Lower leg skin (tissue), 4 donors: ENCODE data around the gene CCBE1. TPM values are rescaled to one million over a fixed set of nuclear protein-coding genes. Genes with fewer than 3 reads are reported as not detected.
"Not testable (repeated sequence)": the region's sequence is repeated elsewhere in the genome, so short reads cannot be mapped to it uniquely, and the experiment has no call there.

Experiments used
- DNase-seq, 2 donors: peaks; one replicate each; pipeline ENCODE4 v3.0.0-alpha.2; 2019; ENCODE audit warnings: low spot score in 2 of 2
- H3K4me3 ChIP-seq: fragments of 200-600 bp; sonication (generic); 2 replicates; pipeline ENCODE4 v1.5.1; 2017; ENCODE audit warnings: mild to moderate bottlenecking, low read depth; ENCODE audit not compliant: poor library complexity, severe bottlenecking
- POLR2A ChIP-seq, 2 donors: fragments of 450-650 bp; IDR thresholded peaks; one replicate each; pipeline ENCODE4 v1.6.1; 2016 to 2017; ENCODE audit warnings: antibody characterized with exemption in 2 of 2, mild to moderate bottlenecking in 1 of 2, moderate library complexity in 1 of 2
- WGBS, 2 donors: methylation state at CpG; one replicate each; pipeline ENCODE4 v1.1.5; 2018; 5-methylcytosine and 5-hydroxymethylcytosine counted together
- intact Hi-C: fragments of 100-400 bp; cut with DNase I; formaldehyde crosslinking; loops from one replicate; pipeline ENCODE4 v1.15.0; 2023; ENCODE audit warnings: low total_unique reads
- total RNA-seq, 4 donors: library from RNA; depleted of rRNA; stranded (reverse); fragments of >200 nt; gene quantifications; one replicate each; pipeline ENCODE4 v1.1.0, GENCODE V29; 2016
- TF ChIP-seq, protein P1 (sequence below), 3 donors: fragments of 450-650 bp; IDR thresholded peaks; one replicate each; pipeline ENCODE4 v1.5.1; 2016; ENCODE audit warnings: antibody characterized with exemption in 3 of 3, mild to moderate bottlenecking in 3 of 3, moderate library complexity in 2 of 3

Gene CCBE1
- total RNA-seq, 4 donors from 2014 or later = 3.0 to 15.5 (median 3.2) TPM

DNA sequence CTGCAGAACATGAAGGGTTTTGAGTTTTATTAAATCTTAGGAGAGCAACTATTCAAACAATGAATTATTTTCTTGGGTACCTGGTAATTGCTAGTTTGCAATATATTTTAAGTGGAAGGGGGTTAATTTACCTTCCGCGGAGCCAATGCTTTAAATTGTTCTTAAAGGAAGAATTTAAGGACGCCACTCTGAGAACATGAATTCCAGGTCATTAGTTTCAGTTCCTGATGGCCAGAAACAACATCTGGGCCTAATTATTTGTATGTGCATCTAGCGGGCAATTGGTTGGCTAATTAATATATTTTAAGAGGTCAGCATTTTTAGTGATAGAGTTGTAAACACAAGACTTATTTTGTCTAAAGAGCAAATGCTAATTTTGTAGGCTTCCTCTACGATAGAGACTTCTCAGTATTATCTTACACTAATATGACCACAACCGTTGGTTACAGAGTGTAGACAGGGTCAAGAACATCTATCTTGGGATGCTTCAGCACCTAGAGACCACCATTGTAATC, 40.8 kb downstream of the CCBE1 start:
- 71 to 76% methylated on average over 6 of the region's 6 CpGs for WGBS, 2 donors
- no peak for DNase-seq
- TF ChIP-seq, protein P1, sequence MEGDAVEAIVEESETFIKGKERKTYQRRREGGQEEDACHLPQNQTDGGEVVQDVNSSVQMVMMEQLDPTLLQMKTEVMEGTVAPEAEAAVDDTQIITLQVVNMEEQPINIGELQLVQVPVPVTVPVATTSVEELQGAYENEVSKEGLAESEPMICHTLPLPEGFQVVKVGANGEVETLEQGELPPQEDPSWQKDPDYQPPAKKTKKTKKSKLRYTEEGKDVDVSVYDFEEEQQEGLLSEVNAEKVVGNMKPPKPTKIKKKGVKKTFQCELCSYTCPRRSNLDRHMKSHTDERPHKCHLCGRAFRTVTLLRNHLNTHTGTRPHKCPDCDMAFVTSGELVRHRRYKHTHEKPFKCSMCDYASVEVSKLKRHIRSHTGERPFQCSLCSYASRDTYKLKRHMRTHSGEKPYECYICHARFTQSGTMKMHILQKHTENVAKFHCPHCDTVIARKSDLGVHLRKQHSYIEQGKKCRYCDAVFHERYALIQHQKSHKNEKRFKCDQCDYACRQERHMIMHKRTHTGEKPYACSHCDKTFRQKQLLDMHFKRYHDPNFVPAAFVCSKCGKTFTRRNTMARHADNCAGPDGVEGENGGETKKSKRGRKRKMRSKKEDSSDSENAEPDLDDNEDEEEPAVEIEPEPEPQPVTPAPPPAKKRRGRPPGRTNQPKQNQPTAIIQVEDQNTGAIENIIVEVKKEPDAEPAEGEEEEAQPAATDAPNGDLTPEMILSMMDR (IDR thresholded peaks at IDR 0.05) = no peak
- TF ChIP-seq POLR2A (IDR thresholded peaks at IDR 0.05) = no peak
- intact Hi-C loops = no loop called here
- H3K4me3 ChIP-seq = no peak overlapping the region

DNA sequence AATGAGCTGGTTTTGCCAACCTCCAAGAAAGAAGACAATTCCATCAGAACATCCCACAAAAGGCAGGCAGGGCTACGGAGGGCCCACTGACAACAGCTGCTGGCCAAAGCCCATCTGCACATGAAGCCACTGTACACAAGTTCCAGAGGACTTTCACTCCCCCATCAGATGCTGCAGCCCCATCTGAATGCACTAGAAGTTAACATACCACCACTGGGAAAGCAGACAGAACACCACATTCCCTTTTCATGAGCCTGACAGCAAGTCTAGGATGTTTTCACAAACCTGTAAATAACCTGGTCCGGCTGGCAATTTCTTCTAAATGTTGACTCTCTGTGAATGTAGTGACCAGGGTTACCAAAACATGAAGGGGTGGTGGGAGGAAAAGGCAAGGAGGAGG, 41.5 kb downstream of the CCBE1 start:
- intact Hi-C loops = no loop called here
- TF ChIP-seq, protein P1 (IDR thresholded peaks at IDR 0.05) = no peak
- no peak for TF ChIP-seq POLR2A (IDR thresholded peaks at IDR 0.05)
- H3K4me3 ChIP-seq = no peak overlapping the region
- DNase-seq = no peak
- 63 to 93% methylated on average over 2 of the region's 2 CpGs for WGBS, 2 donors

DNA sequence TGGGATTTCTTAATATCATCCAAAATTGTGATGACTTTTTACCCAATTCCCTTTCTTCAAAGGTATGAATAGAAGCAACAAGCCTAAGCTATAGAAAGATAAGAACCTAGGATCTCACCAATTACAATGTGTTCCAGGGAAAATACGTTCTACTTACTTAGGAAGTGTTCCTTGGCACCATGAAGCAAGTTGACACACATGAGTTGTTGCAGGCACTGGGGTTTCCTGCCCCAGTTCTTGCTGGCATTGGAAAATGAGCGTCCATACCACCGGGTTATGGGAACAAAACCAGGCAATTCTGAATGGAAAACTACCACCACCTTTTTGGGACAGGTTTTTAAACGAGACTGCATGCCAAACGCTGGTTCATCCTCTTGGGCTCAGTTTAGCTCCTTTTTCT, 46.2 kb downstream of the CCBE1 start:
- 85 to 87% methylated on average over 5 of the region's 5 CpGs for WGBS, 2 donors
- TF ChIP-seq POLR2A (IDR thresholded peaks at IDR 0.05) = no peak
- TF ChIP-seq, protein P1 (IDR thresholded peaks at IDR 0.05) = no peak
- no peak overlapping the region for H3K4me3 ChIP-seq
- DNase-seq = no peak
- intact Hi-C loops = no loop called here

DNA sequence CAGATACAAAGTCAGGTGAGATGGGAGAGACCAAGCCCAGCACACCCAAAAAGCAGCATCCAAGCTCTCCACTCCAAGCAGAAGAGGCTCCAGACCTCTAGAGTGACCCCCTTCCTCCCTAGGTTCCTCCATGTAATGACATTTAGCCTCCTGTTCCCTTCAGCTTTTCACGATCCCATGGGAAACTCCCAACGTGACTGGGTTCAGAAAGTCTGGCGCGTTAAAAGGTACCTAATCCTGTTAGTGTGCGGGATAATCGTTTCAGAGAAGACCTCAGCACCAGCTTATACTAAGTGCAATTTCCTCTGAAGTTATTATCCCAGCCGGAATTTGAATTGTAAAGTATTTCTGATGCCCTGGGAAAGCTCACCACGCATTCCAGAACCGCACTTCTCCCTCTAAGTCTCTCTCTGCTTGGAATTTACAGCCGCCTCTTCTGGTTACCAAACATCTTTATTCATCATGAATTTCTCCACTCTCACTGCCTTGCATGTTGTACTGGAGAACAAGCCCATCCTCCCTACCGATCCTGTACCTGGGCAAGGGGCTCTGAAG, 46.9 kb downstream of the CCBE1 start:
- 81 to 83% methylated on average over 11 of the region's 11 CpGs for WGBS, 2 donors
- intact Hi-C loops = no loop called here
- no peak for DNase-seq
- no peak overlapping the region for H3K4me3 ChIP-seq
- TF ChIP-seq POLR2A (IDR thresholded peaks at IDR 0.05) = no peak
- TF ChIP-seq, protein P1 (IDR thresholded peaks at IDR 0.05) = no peak

DNA sequence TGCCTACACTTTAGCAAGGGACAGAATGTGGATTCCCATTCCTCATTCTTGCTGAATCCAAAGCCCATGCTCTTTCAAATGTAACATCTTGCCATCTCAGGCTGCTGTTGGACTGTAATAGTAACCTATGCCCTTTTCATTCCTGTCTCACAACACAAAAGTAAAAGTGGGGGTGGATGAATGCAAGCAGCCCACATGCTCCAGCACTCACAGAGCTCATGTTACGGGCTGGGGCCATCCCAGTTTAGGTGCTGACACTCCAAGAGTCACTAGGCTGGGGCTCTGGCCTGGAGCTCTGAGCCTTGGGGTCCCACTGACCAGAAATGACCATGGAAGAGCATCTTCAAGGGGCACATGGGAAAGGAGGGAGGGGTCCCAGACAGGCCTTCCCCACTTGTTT, 47.6 kb downstream of the CCBE1 start:
- no peak for DNase-seq
- no peak overlapping the region for H3K4me3 ChIP-seq
- TF ChIP-seq, protein P1 (IDR thresholded peaks at IDR 0.05) = no peak
- TF ChIP-seq POLR2A (IDR thresholded peaks at IDR 0.05) = no peak
- 87 to 93% methylated on average over 1 of the region's 1 CpG for WGBS, 2 donors
- intact Hi-C loops = no loop called here

DNA sequence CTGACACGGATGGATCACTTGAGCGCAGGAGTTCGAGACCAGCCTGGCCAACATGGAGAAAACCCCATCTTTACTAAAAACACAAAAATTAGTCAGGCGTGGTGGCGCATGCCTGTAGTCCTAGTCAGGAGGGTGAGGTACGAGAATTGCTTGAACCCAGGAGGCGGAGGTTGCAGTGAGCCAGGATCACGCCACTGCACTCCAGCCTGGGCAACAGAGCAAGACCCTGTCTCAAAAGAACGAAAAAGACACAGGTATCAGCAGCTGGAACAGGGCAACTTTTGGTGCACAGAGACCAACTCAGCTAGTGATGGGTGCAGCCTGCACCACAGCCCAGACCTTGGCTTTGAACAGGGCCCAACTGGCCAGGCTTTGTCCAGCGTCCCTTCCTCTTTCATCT, 48.8 kb downstream of the CCBE1 start:
- 91 to 95% methylated on average over 10 of the region's 10 CpGs for WGBS, 2 donors
- DNase-seq, intact Hi-C loops, H3K4me3 ChIP-seq: not testable (repeated sequence)
